IPS DF 19.7 (cell line): ENCODE results near the gene MFAP2.

ENCODE experiments used
- DNase-seq: peaks from one replicate; pipeline ENCODE4 v3.0.0-alpha.2; 2013; ENCODE audit warnings: low read depth, low spot score

Gene MFAP2

DNA sequence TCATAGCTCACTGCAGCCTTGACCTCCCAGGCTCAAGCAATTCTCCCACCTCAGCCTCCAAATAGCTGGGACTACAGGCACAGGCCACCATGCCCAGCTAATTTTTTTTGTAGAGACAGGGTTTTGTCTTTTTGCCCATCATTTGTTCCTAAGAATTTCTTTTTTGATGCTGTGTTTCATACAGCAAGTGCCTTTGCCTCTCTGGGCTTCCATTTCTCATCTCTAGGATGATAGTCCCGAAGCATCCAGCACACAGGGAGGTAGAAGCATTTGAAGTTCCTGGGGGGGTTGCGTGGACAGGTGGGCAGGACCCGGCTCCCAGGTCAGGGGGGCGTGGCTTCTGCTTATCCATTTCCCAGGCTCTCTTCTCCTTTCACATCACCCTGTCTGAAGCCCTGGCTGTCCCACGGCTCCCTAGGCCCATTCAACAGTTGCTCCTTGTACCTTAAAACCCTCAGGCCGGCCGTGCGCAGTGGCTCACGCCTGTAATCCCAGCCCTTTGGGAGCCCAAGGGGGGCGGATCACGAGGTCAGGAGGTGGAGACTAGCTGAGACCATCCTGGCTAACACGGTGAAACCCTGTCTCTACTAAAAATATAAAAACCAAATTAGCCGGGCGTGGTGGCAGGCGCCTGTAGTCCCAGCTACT, 27.9 kb upstream of the MFAP2 start:
- DNase-seq: no peak

DNA sequence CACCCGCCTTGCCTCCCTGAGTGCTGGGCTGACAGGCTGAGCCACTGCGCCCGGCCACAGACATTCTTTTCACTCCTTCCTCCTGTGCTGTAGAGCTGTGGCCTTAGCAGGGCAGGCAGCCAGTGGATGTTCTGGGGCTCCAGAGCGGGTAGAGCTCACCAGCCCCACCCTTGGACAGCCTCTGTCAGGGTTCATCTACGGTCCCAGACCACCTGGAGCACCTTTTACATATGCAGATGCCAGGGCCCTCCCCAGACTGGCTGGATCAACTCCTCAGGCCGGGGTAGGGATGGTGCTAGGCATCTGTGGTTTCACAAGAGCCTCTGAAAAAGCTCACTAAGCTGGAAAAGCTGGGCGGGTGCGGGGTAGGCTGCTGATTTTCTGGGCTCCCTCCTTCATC, 26.7 kb upstream of the MFAP2 start:
- no peak for DNase-seq

DNA sequence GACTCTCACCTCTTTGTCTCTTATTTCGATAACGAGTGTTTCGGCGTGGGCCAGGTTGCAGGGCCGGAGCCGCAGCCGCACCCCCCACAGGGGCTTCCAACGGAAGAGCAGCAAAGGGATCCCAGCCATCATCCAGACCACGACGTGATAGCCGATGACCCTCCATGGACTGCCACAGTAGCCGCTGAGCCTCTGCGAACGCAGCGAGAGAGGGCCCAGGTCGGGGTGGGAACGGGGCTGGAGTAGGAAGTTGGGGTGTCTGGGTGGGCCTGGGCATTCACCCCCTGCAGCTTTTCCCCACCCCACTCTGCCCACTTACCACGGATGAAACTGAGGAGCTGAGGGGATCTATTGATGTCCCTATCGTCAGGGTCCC, 24.9 kb upstream of the MFAP2 start:
- no peak for DNase-seq

DNA sequence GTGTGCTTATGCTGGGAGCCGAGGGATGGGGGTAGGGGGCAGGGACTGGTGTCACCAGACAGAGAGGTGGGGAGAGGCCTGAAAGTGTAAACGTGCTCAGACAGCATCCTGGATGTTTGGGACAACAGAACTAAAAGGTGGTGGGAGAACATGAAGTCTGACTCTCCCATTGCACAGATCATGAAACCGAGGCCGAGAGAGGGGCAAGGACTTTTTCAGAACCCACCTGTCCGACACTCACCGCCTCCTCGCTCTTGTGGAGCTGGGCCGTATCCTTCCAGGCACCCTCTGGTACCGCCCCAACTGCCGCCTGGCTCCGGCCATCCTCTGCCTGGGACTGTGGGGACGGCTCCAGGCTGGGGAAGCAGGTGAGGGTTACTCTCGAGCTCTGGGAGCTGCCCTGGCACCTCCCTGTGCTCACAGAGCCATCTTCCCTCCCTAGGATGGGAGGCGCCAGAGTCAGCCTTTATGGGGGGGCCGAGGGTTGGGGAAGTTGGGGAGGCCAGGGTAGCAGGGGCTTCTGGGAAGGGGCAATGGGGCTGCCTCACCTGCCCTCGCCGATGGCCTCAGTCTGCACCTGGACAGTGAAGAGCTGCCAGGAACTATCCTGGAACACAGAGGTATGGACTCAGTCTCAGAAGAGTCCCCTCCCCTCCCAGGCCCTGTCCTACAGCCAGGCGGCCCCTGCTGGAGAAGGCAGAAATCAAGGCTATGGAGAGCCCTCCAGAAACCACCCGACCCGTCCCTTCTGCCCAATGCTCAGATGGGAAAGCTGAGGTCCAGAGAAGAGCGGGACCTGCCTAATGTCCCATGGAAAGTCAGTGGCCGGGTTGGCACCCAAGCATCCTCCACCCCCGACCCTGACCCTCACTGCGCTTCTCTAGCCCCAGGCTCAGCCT, 24.3 kb upstream of the MFAP2 start:
- DNase-seq: no peak

DNA sequence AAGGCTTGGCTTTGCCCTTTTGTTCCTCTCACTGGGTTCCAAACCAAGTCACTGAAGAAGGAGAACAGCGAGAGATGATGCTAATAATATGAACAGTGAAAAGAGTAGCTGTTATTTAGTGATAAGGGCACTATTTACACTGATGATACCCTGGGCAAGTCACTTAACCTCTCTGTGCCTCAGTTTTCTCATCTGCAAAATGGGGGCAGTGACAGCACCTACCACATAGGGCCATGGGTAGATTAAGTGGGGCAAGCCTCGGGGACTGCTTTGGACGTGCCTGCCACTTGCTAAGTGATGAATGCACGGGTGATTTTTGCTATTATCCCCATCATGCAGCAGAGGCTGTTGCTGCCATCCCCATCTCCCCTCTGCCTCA, 22.1 kb upstream of the MFAP2 start:
- DNase-seq: no peak

DNA sequence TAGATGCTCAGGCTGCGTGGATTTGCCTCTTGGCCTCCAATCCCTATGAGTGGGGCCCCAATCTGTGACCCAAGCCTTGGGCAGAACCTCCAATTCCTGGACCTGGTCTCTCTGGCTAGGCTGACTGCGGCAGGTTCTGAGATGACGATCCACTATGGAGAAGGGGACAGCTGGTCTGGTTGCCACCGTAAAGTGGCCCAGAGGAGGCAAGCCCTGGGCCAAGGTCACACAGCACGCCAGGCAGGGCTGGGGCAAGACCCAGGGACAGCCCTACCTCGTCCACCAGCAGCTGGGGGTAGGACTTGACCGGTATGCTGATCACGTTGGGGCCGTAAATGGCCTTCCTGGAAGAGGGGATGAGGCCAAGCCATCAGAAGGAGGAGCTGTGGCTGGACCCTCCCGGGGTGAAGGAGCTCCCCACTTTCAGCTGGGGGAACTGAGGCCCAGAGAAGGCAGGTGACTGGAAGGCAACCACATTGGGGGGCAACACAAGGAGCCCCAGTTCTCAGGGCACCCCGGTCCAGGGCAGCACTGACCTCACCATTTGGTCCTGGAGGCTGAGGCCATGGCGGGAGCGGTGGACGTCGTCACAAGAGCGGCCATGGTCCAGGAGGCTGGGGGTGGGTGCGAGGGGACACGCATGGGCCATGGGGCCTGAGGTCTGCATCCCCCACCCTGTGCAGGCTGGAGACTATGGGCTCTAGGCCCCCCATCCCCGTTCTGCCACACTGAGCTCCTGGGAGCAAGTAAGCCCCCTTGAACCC, 21.5 kb upstream of the MFAP2 start:
- no peak for DNase-seq

DNA sequence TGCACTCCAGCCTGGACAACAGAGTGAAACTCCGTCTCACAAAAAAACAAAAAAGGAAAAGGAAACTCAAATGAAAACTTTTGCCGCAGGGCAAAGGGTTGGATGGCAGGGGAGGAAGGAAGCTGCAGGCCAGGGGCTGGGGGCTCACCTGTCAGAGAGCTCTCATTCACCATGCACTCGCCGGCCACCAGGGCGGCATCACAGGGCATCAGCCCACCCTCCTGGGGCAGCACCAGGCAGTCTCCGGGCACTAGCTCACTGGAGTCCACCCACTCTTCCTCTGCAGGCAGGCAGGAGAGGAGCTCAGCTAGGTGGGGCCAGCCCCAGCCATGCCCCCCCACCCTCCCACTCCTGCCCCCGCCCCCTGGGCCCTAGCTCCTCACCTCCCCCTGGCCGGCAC, 19.4 kb upstream of the MFAP2 start:
- no peak for DNase-seq

DNA sequence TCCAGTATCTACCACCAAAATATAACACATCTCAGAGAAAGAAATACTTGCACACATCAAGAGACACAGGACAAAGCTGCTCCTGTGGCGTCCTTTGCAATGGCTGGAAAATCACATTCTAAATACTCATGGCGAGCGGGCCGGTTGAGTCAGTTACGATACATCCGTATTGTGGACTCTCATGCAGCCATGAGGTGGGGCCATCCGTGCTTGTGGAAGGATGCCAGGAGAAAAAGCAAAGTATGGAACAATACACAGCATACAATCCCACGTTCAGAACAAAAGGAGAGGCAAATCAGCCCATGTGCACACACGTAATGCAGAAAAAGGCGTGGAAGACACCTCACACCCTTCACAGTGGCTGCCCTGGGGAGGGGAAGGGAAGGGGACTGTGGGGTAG, 18.2 kb upstream of the MFAP2 start:
- DNase-seq: no peak

DNA sequence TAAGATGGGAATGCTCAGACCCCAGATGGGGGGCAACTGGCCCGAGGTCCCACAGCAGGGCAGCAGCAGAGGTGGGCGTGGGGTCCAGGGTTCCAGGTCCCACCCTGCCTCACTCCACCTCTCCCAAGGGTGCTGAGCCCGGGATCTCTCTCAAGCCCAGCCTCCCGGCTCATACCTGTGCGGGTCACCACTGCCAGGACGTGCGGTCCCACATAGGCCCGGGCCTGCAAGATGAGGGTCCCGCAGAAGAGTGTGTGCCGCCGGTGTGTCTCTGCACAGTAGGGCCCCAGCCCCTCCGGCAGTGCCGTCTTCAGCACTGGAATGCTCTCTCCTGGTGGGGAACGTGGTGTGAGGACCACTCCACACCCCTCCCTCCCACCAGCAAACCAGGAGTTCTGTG, 16.4 kb upstream of the MFAP2 start:
- DNase-seq: no peak

DNA sequence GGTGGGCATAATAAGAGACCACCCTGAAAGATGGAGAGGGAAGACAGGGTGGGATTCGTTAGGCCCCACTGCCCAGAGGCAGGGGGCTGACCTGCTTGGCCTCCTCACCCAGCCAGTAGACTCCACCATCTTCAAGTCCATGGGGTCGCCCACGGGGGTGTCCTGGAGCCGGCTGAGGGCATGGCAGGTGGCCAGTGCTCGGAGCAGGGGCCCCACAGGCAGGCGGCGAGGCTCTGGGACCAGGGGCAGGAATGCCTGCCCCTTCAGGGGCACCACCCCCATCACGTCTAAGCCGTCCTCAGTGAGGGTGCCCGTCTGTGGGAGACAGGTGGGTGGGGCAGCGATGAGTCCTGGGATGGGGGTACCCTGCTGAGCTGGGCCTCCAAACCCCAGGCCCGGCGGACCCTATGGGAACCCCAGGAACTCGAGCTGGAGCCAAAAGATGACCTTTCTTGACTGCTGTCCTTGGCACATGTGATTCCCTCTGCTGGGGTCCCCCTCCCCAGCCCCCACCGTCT, 13.2 kb upstream of the MFAP2 start:
- no peak for DNase-seq

DNA sequence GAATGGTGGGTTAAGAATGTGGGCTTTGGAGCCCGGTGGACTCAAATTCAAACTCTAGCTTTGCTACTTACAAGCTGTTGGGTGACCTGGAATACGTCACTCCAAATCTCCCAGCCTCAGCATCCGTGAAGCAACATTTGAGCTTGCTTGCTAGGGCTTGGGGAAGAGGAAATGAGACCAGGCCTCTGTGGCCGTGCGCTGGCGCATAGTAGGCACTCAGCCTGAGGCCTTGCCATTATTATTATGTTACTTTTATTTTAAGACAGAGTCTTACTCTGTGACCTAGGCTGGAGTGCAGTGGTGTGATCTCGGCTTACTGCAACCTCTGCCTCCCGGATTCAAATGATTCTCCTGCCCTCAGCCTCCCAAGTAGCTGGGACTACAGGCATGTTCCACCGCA, 12.3 kb upstream of the MFAP2 start:
- DNase-seq: no peak

DNA sequence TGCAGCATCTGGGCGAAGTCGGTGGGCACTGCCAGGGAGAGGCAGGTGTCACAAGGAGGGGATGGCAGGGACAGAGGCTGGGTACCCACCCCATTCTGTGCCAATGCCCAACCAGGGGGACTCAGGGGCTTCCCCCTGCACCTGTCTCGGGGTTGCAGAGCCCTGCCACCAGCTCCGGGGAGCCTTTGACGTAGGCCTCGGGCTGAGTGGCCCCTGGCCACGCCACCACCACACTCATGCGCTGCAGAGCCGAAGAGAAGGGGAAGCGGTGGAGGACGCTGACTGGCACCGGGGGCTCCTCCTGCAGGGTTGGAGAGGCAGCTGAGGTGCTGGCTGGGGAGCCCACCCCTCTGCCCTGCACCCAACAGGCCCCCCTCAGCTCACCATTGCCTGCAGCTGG, 11.7 kb upstream of the MFAP2 start:
- DNase-seq: no peak

DNA sequence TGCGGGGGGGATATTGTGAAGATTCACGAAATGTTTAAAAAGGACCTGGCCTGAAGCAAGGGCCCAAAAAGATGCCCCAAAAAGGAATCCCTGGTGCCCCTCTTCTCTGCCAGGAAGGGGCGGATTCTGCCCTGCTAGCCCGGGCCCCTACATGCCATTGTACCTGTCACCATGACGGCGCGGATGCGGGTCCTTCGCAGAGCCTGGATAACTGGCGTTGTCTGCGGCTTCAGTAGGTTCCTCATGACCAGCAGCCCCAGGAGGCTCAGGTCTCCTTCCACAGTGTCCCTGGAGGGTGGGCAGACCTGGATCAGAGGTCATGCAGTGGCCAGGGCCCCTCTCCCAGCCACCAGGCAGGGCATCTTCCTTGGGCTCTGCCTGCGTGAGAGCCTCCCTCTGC, 11.2 kb upstream of the MFAP2 start:
- no peak for DNase-seq

DNA sequence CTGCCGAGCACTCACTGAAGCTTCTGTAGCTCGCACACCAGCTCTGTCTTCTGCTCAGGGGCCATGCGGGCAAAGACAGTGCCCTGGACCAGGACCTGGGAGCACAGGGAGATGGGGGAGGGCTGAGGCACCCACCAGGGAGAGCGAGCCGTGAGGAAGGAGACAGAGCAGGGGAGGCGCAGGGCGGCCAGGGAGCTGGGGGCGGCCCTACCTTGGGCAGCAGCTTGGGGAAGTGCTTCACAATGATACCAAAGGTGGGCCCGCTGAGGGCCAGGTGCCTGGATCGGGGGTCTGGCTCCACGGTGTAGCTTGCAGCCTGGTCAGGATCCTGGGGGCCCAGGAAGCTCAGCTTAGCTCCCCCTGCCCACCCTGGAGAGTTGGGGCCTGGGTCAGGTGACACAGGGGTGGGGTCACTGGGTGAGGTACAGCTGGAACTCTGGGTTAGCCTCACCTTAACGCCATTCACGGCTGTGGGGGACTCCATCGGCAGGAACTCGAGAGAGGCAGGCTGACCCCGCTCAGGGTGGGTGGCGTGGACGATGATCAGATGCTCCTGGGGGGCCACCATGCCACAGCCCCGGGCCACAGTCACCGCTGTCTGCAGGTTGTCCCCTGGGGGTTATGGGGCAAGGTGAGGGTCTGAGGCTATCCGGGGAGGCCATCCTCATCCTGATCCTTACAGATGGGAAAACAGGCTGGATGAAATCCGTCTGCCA, 9.4 kb upstream of the MFAP2 start:
- DNase-seq: no peak

DNA sequence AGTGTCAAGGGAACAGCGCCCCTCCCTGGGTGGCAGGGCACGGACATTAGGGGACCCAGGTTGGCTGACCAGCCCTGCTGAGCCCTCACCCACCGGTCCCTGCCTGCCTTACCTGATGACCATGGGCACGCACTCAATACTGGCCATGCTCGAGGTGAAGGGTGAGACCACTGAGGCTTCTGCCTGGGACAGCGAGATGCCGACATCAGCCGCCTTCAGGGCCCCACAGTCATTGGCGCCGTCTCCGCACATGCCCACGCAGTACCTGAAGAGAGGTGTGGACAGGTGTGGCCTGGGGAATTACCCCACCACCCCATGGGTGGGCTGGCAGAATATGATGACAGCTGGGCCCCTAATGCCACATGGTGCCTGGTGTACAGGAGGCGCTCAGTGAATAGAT, 7.8 kb upstream of the MFAP2 start:
- DNase-seq: no peak

DNA sequence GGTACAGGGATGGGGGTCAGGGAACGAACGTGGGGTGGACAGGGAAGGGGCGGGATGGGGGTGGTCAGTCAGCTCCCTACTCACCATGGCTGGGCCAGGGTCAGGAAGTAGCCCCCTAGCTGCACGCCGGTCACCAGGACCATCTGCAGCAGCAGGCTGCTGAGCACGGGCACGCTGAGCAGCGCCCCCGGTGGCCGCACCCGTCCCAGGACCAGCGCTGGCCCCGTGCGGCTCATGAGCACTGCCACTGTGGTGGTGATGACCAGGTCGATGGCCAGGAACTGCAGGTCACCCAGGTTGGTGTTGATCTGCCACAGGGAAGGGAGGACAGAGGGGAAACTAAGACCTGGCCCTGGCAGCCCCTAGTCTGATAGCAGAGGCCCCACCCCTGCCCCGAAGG, 6.5 kb upstream of the MFAP2 start:
- no peak for DNase-seq

DNA sequence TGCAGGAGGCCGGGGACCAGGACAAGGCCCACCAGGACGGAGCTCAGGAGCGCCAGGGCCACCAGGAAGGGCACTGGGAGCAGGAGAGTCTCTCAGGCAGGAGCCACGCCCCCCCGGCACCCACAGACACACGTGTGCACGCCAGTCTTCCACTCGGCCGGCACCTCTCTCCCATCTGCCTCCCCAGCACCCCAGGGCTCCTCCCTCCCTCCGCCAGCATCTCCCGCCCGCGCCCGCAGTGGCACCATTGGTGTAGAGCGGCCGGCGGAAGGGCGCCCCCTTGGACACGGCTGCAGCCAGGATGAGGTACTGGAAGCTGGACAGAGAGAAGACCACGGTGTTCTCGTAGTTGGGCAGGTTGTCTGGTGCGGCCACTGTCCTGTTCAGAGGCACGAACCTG, 6.1 kb upstream of the MFAP2 start:
- no peak for DNase-seq

DNA sequence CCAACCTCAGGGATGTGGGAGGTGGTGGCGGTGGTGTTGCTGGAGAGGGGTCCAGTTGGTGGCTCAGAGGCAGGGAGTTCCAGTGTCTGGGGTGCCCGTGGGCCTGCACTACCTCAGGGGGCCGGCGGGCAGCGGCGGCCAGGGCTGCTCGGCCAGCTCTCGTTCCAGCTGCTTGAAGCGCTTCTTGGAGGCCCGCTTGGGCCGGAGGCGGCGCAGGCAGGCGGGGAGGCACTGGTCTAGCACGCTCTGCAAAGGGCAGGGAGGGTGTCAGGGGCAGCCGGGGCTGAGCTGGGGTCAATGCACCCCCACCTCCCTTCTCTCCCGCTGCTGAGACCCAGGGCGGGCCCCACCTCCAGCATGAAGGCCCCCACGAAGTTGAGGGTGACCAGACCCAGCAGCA, 5.7 kb upstream of the MFAP2 start:
- DNase-seq: no peak

DNA sequence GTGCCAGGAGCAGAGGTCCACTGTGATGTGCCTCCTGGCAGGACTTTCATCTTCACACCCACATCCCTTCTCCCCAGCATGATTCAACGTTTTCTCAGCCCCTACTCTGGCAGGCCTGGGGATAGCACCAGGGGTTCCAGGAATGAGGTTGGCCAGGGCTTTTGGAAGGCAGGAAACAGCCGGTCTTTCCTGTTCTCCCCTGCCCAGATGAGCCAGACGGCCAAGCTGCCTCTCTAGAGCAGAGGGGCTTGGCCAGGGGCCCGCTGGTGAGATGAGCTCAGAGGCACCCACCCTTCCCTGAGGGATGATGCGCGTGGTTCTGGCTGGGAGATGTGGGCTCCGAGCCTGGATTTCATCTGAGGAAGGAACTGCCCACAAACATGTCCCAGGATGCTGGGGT, 4.3 kb upstream of the MFAP2 start:
- DNase-seq: no peak

DNA sequence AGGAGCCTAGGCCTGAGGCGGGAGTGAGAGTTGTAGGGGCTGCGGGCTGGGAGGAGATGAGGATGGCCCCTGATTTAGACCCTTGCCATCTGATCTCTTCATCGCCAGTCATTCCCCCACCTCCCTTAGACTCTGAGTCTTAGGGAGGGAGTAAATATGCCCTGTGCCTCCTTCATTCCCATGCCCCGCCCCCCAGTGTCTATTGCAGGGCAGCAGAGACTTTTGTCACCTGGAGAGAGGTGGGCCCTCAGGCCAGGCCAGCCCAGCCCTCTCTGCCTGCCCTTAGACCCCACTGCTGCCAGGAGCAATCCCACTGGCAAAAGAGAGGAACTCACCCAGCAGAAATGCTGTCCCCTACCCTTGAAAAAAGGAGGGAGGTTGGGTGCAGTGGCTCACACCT, 3.2 kb upstream of the MFAP2 start:
- no peak for DNase-seq

DNA sequence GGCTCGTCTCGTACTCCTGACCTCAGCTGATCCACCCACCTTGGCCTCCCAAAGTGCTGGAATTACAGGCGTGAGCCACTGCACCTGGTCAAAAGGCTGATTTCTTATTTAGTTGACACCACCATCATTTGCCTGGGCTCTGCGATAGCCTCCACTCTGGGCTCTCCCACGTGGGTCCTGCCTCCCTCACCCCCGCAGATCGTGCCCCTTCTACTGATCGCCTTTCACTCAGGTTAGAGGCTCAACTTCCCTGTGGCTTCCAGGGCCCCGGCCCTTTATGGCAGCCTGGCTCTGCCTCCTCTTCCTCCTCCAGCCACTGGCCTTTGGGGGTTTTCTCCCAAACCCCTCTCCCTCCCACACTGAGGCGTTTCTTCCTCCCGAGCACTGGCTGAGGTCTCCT, 2.5 kb upstream of the MFAP2 start:
- DNase-seq: no peak

DNA sequence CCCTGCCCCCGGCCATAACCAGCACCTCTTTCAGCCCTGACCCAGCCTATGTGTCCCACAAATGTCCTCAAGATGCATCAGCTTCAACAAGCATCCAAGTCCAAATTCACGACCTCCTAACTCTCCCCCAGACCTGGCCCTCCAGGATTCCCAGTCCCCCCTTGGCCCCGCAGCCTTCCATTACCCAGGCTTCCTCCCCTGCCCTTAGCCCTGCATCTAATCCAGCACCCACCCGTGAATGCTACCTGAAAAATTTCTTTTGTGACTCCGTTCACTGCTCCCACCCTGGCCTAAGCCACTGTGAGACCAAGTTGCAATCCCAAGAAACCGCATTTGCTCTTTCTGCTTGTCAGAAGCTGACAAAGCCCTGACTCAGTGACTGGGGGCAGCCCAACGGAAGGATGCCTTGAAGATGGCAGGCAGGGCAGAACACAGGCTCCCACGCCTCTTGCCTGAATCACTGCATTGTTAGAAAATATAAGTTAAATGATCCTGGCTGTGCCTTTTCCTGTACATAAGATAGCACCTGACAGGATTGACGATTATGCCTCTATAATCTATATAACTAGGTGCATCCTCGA, 939 bp upstream of the MFAP2 start:
- no peak for DNase-seq
